Measurements from ENCODE around the gene CYTH2.
A peak's percentile ranks its signal among the peaks of the same experiment; 100 is the strongest.

CYTH2 gene, protein sequence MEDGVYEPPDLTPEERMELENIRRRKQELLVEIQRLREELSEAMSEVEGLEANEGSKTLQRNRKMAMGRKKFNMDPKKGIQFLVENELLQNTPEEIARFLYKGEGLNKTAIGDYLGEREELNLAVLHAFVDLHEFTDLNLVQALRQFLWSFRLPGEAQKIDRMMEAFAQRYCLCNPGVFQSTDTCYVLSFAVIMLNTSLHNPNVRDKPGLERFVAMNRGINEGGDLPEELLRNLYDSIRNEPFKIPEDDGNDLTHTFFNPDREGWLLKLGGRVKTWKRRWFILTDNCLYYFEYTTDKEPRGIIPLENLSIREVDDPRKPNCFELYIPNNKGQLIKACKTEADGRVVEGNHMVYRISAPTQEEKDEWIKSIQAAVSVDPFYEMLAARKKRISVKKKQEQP

DNA sequence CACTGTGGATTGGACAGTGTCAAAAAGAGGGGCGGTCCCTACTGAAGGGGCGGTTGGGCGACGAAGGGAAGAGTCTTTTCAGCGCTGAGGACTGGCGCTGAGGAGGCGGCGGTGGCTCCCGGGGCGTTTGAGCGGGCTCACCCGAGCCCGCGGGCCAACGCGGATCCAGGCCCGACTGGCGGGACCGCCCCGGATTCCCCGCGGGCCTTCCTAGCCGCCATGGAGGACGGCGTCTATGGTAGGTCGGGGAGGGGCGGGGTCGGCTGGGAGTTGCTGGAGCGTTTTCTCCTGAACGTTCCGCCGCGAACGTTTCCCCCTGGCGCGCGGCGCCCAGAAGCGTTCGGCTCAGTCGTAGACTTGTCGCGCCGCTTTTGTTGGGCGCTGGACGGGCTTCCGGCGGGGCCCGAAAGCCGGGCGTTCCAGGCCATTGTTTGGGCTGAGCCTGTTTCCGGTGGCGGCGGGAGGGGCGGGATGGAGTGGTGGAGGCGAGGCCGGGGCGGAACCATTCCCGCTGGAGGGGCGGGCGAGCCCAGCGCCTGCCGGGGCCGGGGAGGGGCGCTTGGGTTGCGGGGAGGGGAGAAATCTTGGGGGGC, at the start of gene CYTH2:
TSS of gene CYTH2 (plus strand) at position 81 of the 593 bp plus-strand sequence. CDS start at position 220, 139 bp downstream.
- DNase-seq, result no peak

DNA sequence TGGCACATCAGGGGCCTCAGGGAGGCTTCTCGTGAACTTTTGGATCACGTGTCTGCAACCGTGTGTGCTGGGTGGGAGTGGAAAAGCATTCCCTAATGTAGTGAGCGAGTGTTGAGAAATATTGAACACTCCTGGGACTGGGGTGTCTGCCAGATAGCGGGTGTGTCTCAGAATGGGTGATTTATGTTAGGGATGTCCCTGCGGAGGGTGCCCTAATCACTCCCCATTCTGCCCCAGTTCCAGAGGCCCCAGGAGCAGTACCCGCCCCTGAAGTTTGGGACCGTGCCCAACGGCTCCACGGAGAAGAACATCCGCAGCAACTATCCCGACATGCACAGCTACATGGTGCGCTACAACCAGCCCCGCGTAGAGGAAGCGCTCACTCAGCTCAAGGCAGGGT, 47.6 kb upstream of the CYTH2 start:
- DNase-seq, result no peak

DNA sequence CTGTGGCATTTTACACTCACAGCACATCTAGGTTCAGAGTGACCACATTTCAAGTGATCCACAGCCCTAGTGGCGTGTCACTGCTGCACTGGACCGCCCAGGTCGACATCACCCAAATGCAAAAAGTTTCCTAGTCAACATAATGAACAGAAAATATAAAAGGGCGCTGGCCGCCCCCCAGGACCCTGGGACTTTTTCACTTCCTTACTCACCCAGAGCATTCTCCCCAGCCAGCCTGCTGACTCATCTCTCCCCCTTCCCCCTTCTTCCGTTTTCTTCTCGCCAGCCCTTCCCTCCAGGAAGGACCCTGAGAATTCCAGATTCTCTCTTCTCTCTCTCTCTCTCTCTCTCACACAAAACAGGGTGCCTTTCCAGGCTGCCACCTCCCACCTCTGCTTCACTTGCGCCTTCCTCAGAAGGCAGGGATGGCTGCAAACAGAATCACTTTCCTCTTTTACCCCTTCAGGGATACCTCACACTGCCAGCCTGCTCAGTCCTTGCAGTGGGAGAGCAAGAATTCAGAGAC, 44.4 kb upstream of the CYTH2 start:
- DNase-seq, result peak; percentile 51

DNA sequence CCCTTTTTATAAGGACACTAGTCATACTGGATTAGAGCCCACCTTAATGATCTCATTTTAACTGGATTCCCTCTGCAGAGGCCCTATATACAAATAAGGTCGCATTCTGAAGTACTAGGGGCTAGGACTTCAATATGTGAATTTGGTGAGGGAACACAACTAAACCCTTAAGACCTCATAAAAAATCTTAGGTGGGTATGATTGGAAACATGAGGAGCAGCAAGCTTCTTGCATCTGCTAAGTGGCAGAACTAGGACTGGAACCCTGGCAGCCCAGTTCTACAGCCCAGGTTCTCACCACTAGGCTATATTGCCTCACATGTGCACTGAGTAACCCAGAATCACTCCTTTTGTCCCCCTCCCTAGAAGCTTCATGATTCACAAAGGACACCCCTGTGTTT, 40.5 kb upstream of the CYTH2 start:
- DNase-seq, result no peak

DNA sequence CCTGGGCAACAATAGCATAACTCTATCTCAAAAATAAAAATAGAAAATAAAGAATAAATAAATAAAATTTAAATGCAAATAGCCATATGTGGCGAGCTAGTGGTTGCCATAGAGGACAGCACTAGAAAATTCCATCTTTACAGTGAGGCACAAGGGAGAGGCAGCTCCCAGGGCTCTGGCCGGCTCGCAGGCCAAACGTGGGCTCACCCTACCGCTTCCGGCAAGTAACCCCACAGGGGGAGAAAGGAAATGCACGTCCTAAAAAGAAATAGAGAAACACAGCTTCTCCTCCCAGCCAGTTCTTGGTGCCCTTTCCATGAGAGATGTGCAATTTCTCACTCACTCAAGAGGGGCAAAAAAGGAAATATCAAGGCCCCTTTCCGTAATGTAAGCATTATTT, 35.8 kb upstream of the CYTH2 start:
- no peak for DNase-seq

DNA sequence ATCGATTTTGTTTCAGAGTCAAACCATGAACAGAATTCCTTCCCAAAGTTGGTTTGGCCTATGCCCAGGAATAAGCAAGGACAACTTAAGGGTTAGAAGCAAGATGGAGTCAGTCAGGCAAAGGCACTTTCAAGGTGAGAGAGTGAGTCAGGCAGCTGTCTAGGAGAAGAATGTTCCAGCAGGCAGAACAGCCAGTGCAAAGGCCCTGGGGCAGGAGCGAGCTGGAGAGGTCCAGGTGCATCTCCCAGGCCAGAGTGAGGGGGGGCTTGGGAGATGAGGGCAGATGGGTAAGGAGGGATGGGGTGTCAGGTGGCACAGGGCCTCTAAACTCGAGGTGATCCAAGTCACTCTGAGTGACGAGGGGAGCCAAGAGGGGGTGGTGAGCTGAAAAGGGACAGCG, 32.6 kb upstream of the CYTH2 start:
- no peak for DNase-seq

DNA sequence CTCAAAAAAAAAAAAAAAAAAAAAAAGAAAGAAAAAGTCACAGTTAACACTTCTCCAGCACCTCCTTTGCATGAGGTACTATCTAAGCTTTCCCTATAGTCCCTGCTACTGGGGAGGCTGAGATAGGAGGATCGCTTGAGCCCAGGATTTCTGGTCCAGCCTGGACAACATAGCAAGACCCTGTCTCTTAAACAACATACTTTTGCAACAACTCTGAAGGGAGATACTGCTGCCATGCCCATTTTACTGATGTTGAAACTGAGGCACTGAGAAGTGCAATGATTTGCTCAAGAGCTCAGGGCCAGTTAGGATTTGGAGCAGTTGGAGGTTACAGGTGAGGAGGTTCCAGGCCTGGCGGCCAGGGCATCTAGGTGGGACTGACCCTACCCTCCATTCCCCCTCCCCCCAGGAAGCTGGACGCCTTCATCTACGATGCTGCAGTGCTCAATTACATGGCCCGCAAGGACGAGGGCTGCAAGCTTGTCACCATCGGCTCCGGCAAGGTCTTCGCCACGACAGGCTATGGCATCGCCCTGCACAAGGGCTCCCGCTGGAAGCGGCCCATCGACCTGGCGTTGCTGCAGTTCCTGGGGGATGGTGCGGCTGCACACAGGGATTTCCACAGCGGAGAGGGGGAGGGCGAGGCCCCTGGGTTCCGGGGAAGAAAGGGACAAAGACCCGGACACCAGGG, 27.7 kb upstream of the CYTH2 start:
- no peak for DNase-seq

DNA sequence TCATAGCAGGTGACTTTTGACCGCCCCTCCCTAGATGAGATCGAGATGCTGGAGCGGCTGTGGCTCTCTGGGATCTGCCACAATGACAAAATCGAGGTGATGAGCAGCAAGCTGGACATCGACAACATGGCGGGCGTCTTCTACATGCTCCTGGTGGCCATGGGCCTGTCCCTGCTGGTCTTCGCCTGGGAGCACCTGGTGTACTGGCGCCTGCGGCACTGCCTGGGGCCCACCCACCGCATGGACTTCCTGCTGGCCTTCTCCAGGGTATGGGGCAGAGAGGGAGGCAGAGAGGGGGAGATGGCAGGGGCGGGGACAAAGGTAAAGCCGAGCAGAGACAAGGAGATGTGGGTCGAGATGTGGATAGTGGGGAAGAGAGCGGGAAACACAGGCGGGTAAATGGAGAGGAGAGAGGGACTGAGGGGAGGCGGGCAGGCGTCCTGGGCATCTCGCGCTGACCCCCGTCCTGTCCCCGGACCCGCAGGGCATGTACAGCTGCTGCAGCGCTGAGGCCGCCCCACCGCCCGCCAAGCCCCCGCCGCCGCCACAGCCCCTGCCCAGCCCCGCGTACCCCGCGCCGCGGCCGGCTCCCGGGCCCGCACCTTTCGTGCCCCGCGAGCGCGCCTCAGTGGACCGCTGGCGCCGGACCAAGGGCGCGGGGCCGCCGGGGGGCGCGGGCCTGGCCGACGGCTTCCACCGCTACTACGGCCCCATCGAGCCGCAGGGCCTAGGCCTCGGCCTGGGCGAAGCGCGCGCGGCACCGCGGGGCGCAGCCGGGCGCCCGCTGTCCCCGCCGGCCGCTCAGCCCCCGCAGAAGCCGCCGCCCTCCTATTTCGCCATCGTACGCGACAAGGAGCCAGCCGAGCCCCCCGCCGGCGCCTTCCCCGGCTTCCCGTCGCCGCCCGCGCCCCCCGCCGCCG, 26.8 kb upstream of the CYTH2 start:
- no peak for DNase-seq

DNA sequence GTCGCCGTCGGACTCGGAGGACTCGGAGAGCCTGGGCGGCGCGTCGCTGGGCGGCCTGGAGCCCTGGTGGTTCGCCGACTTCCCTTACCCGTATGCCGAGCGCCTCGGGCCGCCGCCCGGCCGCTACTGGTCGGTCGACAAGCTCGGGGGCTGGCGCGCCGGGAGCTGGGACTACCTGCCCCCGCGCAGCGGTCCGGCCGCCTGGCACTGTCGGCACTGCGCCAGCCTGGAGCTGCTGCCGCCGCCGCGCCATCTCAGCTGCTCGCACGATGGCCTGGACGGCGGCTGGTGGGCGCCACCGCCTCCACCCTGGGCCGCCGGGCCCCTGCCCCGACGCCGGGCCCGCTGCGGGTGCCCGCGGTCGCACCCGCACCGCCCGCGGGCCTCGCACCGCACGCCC, 25.9 kb upstream of the CYTH2 start:
- no peak for DNase-seq

DNA sequence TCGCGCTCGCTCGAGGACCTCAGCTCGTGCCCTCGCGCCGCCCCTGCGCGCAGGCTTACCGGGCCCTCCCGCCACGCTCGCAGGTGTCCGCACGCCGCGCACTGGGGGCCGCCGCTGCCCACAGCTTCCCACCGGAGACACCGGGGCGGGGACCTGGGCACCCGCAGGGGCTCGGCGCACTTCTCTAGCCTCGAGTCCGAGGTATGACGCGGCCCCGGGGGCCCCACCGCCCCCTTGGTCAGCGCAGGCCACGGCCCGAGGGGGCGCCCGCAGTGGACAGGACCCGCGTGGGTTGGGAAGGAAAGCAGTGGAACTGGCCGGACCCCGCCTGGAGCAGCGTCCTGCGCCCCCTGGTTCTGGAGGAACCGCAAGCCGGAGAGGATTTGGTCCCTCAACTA, 25.4 kb upstream of the CYTH2 start:
- no peak for DNase-seq

DNA sequence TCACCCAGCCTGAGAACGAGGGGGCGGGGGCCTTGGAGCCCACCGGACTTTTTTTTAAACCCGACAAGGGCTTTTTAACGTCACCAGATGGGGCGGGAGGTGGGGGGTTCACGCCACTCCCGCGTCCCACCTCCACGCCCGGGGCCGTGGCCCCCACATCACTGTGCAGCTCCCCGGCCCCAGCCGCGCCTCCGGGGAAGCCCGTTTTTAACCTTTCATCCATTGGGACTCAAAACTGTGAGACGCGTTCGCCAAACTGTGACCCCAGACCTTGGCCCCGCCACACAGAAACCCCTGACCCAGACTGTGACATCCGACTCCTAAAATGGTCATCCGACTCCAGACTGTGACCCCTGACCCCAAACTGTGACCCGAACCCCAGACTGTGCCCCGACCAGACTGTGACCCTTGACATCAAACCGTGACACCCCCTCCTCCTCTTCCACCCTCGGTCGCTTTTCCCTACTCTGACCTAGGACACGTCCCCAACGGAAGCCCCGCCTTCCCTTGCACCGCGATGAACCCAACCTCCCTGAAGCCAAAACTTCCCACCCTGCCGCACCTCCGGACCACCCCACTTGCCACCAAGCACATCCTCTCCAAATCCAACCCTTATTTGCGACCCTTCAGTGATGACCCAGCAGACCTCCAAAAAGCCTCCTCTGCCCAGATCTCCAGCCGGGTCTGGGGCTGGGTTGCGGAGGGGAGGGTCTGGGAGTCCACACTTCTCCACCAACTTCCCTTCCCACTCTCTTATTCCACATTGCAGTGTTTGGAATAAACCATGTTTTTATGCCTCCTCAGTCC, 24.8 kb upstream of the CYTH2 start:
- no peak for DNase-seq

DNA sequence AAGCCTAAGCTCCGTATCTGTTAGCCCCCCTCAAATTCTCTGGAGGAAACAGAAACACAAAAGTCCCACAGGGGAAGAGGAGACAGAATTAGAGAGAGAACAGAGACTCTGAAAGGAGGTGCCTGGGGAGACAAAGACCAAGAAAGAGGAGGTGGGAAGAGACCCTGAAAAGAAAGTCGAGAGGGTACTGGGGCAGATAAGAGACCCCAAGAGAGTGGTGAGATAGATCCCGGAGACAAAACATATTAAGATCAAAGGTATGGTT, 24.3 kb upstream of the CYTH2 start:
- DNase-seq, result no peak

DNA sequence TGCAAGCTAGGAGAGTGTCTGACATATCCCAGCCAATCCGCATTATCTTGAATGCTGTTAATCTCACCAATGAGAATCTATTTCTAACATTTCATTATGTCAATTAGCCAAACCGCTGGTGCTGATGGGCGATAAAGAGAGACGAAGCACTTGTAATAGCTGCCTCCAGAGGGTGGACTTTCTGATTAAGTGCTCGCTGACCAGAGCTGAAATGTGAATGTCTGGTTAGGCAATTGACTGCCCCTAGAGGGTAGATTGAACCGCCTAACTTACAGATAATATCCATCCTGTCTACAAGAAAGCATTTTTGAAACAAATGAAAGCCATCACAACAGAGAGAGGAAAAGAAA, 23.9 kb upstream of the CYTH2 start:
- DNase-seq, result no peak

DNA sequence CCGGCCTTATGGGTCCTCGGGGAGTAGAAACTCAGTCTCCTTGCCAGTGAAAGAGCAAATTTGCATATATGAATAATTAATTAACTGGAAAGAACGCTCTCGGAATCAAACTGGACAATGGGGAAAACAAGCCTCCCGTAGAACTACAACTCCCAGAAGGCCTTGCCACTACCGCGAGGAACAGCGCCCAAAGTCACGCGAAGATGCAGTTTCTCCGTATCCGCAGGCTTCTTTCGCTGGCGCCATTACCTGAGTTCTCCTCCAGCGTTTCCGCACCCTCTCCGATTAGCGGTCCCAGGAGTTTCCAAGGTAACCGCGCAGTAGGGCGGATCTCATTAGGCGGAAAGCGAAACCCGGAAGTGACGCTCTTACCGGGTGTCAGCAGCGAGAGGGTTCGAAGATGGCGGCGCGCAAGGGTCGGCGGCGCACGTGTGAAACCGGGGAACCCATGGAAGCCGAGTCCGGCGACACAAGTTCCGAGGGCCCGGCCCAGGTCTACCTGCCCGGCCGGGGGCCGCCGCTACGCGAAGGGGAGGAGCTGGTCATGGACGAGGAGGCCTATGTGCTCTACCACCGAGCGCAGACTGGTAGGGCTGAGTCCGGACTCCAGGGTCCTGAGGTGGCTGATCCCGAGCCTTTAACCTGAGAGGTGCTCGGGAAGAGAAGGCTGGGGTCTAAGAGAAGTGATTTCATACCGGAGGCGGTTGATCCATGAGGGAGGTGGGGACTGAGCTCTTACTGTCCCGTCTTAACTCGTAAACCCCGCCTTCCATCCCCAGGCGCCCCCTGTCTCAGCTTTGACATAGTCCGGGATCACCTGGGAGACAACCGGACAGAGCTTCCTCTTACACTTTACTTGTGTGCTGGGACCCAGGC, 23.3 kb upstream of the CYTH2 start, which contains the start of gene GRWD1:
TSS of gene GRWD1 (plus strand) at position 378 of the 876 bp plus-strand sequence. CDS start at position 401, 23 bp downstream.
- DNase-seq, result peak; percentile 91

DNA sequence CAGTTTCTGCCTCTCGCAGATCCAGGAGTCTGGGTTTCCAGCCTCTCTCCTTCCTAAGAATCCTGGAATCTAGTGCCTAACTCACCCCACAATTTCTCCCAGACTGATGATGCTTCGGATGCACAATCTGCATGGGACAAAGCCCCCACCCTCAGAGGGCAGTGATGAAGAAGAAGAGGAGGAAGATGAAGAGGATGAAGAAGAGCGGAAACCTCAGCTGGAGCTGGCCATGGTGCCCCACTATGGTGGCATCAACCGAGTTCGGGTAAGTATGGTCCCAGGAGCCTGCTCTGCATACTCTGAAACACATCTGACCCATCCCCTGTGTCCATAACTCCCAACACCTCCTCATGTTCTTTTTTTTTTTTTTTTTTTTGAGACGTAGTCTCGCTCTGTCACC, 22.6 kb upstream of the CYTH2 start:
- DNase-seq, result no peak

DNA sequence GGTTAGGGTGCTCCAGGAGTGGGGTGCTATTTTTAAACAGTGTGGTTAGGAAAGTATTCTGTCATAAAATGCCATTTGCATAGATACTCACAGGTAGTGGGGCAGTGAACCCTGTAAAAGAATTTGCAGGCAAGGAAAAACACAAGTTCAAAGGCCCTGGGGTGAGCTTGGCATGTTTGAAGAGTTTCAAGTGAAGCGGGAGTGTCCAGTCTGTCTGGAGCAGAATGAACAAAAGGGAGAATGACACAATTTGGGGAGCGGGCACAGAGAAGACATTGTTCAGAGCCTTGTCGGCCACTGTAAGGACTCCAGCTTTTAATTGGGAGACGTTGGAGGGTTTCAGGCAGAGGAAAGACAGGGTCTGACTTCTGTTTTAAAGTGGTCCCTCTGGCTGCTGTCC, 20.6 kb upstream of the CYTH2 start:
- no peak for DNase-seq

DNA sequence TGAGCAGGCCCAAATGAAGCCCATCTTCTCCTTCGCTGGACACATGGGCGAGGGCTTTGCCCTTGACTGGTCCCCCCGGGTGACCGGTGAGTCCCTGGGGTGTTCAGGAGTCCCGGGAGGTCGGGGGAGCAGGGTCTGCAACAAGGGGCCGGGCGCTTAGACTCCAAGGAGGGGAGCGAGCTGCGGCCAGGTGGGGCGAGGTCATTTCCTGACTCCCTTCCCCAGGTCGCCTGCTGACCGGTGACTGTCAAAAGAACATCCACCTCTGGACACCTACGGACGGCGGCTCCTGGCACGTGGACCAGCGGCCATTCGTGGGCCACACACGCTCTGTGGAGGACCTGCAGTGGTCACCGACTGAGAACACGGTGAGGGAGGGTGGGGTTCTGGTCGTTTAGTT, 18.7 kb upstream of the CYTH2 start:
- no peak for DNase-seq

DNA sequence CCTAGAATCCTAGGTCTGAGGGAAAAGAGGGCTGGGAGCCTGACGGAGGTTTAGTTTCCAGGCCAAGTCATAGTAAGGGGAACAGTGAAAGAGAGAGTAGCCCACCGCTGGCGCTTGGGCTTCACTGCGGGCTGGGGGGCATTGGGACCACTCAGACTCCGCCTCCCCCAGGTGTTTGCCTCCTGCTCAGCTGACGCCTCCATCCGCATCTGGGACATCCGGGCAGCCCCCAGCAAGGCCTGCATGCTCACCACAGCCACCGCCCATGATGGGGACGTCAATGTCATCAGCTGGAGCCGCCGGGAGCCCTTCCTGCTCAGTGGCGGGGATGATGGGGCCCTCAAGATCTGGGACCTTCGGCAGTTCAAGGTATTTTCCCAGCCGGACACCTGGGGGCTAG, 18.3 kb upstream of the CYTH2 start:
- no peak for DNase-seq

DNA sequence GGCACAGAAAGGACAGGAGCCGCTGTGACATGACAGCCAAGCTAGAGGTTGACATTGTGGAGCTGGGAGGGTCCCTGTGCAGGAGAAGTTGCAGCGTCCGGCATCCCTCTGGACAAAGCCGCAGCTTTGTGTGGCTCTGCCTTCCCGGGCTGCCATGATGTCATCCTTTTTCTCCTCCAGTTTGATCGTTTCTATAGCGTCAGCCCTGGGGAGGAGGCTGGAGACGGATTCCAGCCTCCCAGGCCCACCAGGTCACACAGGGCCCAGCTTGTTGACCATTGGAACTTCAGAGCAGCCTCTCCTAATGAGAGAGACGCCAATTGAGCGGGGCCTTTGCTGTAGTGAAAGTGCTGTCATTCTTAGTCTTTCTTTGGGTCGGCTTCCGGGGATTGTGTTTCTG, 17.5 kb upstream of the CYTH2 start:
- DNase-seq, result no peak

DNA sequence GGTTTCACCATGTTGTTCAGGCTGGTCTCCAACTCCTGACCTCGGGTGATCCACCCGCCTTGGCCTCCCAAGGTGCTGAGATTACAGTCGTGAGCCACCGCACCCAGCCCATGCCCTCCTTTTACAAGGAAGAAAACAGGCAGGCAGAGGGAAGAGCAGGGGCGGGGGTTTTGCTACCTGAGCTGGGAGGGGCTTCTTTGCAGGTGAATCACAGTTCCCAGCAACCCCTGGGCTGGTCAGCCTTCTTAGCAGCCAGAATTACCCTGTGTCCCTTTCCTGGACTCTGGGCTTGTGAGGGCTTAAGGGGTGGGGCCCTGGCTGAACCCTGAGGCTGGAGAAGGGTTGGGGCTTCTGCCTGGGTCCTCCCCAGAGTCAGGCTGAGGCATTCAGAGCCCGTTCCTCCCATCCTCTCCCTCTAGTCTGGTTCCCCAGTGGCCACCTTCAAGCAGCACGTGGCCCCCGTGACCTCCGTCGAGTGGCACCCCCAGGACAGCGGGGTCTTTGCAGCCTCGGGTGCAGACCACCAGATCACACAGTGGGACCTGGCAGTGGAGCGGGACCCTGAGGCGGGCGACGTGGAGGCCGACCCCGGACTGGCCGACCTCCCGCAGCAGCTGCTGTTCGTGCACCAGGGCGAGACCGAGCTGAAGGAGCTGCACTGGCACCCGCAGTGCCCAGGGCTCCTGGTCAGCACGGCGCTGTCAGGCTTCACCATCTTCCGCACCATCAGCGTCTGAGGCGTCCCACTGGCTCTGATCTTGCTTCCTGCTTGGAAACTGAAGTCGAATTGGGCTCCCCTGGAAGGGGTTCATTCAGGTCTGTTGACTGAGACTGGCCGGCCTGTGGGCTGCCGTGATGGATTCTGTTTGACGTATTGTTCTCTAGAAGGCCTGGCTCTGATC, 16.6 kb upstream of the CYTH2 start:
- DNase-seq, result no peak
